GM12878 (cell line): ENCODE data around the gene GLO1. TPM values are rescaled to one million over a fixed set of nuclear protein-coding genes. Genes with fewer than 3 reads are reported as not detected.

Source experiments
- ATAC-seq: fragments of 200-7000 bp; cut with Tn5 transposase; 3 replicates; pipeline ENCODE4 v1.9.1; 2020; ENCODE audit warnings: mild to moderate bottlenecking, moderate library complexity
- BruUV-seq: library from RNA; stranded (reverse); fragments of 400-500 nt; replicated peaks from 2 replicates; lab custom pipeline; 2021; lab: Mats Ljungman, UMichigan
- CTCF ChIA-PET: fragments of 300-600 bp; sonication (Branson Sonifier 250); formaldehyde crosslinking; extraction: SDS; loops from one replicate; lab custom pipeline; 2021; ENCODE audit warnings: inconsistent platforms; lab: Yijun Ruan, JAX
- POLR2A ChIA-PET: fragments of 350-600 bp; formaldehyde crosslinking; extraction: SDS; loops from one replicate; lab custom pipeline; 2021; ENCODE audit warnings: inconsistent platforms; lab: Charles Lee
- RAD21 ChIA-PET: fragments of 300-600 bp; sonication (Branson Sonifier 250); formaldehyde crosslinking; loops from one replicate; lab custom pipeline; 2023; ENCODE audit warnings: antibody characterized with exemption; ENCODE audit not compliant: unreplicated experiment; lab: Charles Lee
- SMC1A ChIA-PET: fragments of 300-600 bp; sonication (Branson Sonifier 250); formaldehyde crosslinking; loops from one replicate; lab custom pipeline; 2023; ENCODE audit not compliant: unreplicated experiment, uncharacterized antibody; lab: Charles Lee
- DNase-seq: peaks from one replicate; pipeline ENCODE4 v3.0.0-alpha.2; 2011; ENCODE audit warnings: low read depth, low spot score
- FAIRE-seq: peaks from 3 replicates; lab custom pipeline; 2011; peaks lifted over from hg19 to GRCh38; lab: Jason Lieb, UNC
- H2AFZ ChIP-seq: 2 replicates; pipeline ENCODE4 v1.6.0; 2011; ENCODE audit warnings: low read depth, low read length, control low read depth; ENCODE audit not compliant: control insufficient read depth
- H3K27ac ChIP-seq: 2 replicates; pipeline ENCODE4 v1.5.1; 2011; ENCODE audit warnings: control low read depth; ENCODE audit not compliant: control insufficient read depth, insufficient read depth
- H3K27me3 ChIP-seq, 2 experiments: replicated peaks in 1 of 2; 2 replicates each; pipeline versions ENCODE4 v1.6.0 to v1.6.1; 2011; ENCODE audit warnings: low read length in 1 of 2; ENCODE audit not compliant: control insufficient read depth in 2 of 2, insufficient read depth in 2 of 2
- H3K36me3 ChIP-seq, 2 experiments: 2 replicates each; pipeline ENCODE4 v1.5.1; 2011; ENCODE audit warnings: low read length in 1 of 2; ENCODE audit not compliant: control insufficient read depth in 2 of 2, insufficient read depth in 2 of 2
- H3K4me1 ChIP-seq: 2 replicates; pipeline ENCODE4 v1.6.1; 2011; ENCODE audit warnings: mild to moderate bottlenecking, low read length, moderate library complexity, mixed read lengths; ENCODE audit not compliant: control insufficient read depth, insufficient read depth
- H3K4me2 ChIP-seq: 2 replicates; pipeline ENCODE4 v1.6.0; 2011; ENCODE audit warnings: control low read depth; ENCODE audit not compliant: control insufficient read depth, insufficient read depth
- H3K4me3 ChIP-seq: fragments of 200-600 bp; sonication (generic); 2 replicates; pipeline ENCODE4 v1.5.1; 2016
- H3K79me2 ChIP-seq: 2 replicates; pipeline ENCODE4 v1.6.0; 2011; ENCODE audit warnings: low read length; ENCODE audit not compliant: control insufficient read depth, insufficient read depth
- H3K9ac ChIP-seq: 2 replicates; pipeline ENCODE4 v1.8.0; 2011; ENCODE audit warnings: low read length, control low read depth, mixed read lengths; ENCODE audit not compliant: control insufficient read depth, insufficient read depth
- H3K9me3 ChIP-seq: replicated peaks from 3 replicates; pipeline ENCODE4 v1.5.1; 2011; ENCODE audit warnings: mild to moderate bottlenecking, low read length; ENCODE audit not compliant: control insufficient read depth, insufficient read depth
- H4K20me1 ChIP-seq: 2 replicates; pipeline ENCODE4 v1.6.0; 2011; ENCODE audit not compliant: control insufficient read depth, insufficient read depth
- BHLHE40 ChIP-seq, 2 experiments: fragments of 450-650 bp in 1 of 2; IDR thresholded peaks; 2 replicates each; pipeline ENCODE4 v1.6.1; 2011 to 2017; ENCODE audit warnings: low read depth in 2 of 2, borderline replicate concordance in 1 of 2, improper control_type of control experiment in 1 of 2, low read length in 1 of 2, mild to moderate bottlenecking in 1 of 2
- ETV6 ChIP-seq, 2 experiments: fragments of 450-650 bp in 1 of 2; IDR thresholded peaks in 1 of 2; conservative IDR thresholded peaks in 1 of 2; 2 replicates each; pipeline ENCODE4 v1.6.1; 2014; ENCODE audit warnings: antibody characterized with exemption in 1 of 2, borderline replicate concordance in 1 of 2, low read depth in 1 of 2, mild to moderate bottlenecking in 1 of 2, moderate library complexity in 1 of 2
- SMAD5 ChIP-seq: IDR thresholded peaks from 2 replicates; pipeline ENCODE4 v1.6.1; 2016; ENCODE audit warnings: antibody characterized with exemption, low read depth
- WGBS: methylation state at CpG from one replicate; pipeline ENCODE4 v1.1.6; 2016; ENCODE audit warnings: low lambda C conversion rate; ENCODE audit not compliant: insufficient replicate concordance, insufficient coverage; ENCODE audit errors: missing lambda C conversion rate; 5-methylcytosine and 5-hydroxymethylcytosine counted together
- in situ Hi-C: fragments of 300-500 bp; cut with MboI; formaldehyde crosslinking; loops from 9 replicates; pipeline ENCODE4 v1.14.3; 2018; ENCODE audit warnings: mixed read lengths
- intact Hi-C: fragments of 100-400 bp; cut with micrococcal nuclease; formaldehyde crosslinking; loops from one replicate; pipeline ENCODE4 v1.14.2; 2022; ENCODE audit not compliant: unreplicated experiment
- polyA plus RNA-seq, 11 experiments: library from polyadenylated mRNA; depleted of rRNA in 4 of 11; unstranded in 6 of 11; stranded (reverse) in 5 of 11; fragments of >200 nt; fragmentation: Nextera tagmentation in 4 of 11; fragmentation: Illumina TruSeq in 1 of 11; extraction: Ambion mirVana in 4 of 11; extraction: Trizol in 1 of 11; gene quantifications; 1 replicate in 1 of 11; 2 replicates in 10 of 11; pipeline versions ENCODE4 v1.2.1 to v1.2.3, GENCODE V29; 2011 to 2016; ENCODE audit warnings: inconsistent platforms in 2 of 11, missing spikeins in 2 of 11, low read depth in 1 of 11
- total RNA-seq, 4 experiments: library from RNA; depleted of rRNA in 3 of 4; stranded (reverse); fragments of >200 nt in 3 of 4; fragmentation: Illumina TruSeq in 1 of 4; extraction: Trizol in 1 of 4; gene quantifications; 2 replicates each; pipeline versions ENCODE4 v1.2.1 to v1.2.3, GENCODE V29; 2013 to 2021

GLO1 gene
- total and polyA plus RNA-seq, 10 of the 15 experiments (the other 5 are each of a cell fraction or from before 2014, with no cell fraction given) = 105 to 227 (median 150) TPM

DNA sequence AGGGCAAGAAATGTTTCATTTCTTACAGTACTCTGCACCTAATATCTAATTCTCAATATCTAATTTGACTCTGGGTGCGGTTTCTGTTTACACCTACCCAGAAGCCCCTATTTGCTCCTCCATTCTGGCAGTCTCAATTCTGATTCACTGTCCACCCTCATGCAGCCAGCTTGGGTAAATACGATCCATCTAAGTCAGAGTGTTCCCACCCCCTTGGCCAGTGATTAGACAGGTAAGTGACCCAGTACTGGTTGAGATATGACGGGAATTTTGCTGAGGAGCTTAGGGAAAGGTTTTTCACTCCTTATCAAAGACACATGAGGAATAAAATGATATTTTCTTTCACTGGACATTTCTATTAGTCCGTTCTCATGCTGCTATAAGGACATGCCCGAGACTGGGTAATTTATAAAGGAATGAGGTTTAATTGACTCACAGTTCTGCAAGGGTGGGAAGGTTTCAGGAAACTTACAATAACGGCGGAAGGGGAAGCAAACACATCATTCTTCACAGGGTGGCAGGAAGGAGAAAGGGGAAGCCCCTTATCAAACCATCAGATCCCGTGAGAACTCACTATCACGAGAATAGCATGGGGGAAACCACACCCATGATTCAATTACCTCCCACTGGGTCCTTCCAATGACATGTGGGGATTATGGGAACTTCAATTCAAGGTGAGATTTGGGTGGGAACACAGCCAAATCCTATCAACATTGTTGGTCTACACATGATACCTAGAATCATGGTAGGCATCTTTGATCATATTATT lies 29.4 kb downstream of the GLO1 start:
- intact Hi-C loops = loop anchor here (2.0 to 10.0 kb wide), 4 partner anchors 101 to 979 kb away; partner anchors contain the start of gene MDGA1
- FAIRE-seq = no peak
- peaks cover 32% of the 10 kb centered on the region for H3K4me1 ChIP-seq
- peak in 1 of 2 experiments; percentile 36; a peak in 1 of 4 replicates for TF ChIP-seq ETV6 (conservative IDR thresholded peaks at IDR 0.05 in 1 of 2, IDR thresholded peaks at IDR 0.05 in 1 of 2; ENCODE audit: borderline replicate concordance in 1 of 2, low read depth in 1 of 2)
- peak in 1 of 2 experiments; percentile 49; a peak in 2 of 4 replicates for TF ChIP-seq BHLHE40 (IDR thresholded peaks at IDR 0.05; ENCODE audit: borderline replicate concordance in 1 of 2, low read depth in 2 of 2, low read length in 1 of 2)
- TF ChIP-seq SMAD5 = no peak
- TF ChIP-seq, all 136 proteins: peak for 2
- ChIA-PET SMC1A (interaction anchor here (0.6 to 2.4 kb wide), 7 partner anchors 13 to 640 kb away, joined by 3 to 12 read pairs (median 4); no protein-coding TSS in a partner anchor), POLR2A (interaction anchor here (0.8 kb wide), 1 partner anchor 114 kb away, joined by 3 read pairs; no protein-coding TSS in a partner anchor), CTCF (interaction anchor here (1.0 to 2.0 kb wide), 9 partner anchors 8 to 180 kb away, joined by 3 to 9 read pairs (median 4); no protein-coding TSS in a partner anchor), RAD21 (interaction anchor here (1.2 to 1.9 kb wide), 3 partner anchors 15 to 101 kb away, joined by 3 to 10 read pairs (median 5); no protein-coding TSS in a partner anchor)
- BruUV-seq = no TSS peak
- Histone ChIP-seq H3K4me3 (no peak overlapping the region), H2AFZ (no peak overlapping the region), H3K36me3 (peaks cover 2 to 11% of the 10 kb centered on the region in 2 experiments; a peak in 3 of 4 replicates), H3K27me3 (no peaks in the 10 kb centered on the region), H3K9me3 (no peaks in the 10 kb centered on the region; the same call in 2 of the 3 replicates), H3K79me2 (no peaks in the 10 kb centered on the region), H3K4me2 (no peak overlapping the region), H3K27ac (no peak overlapping the region), H4K20me1 (no peaks in the 10 kb centered on the region), H3K9ac (no peak overlapping the region)
- 47% methylated on average over 9 of the region's 9 CpGs for WGBS
- ATAC-seq (peak; percentile 14; the same call in 1 of the 3 replicates), DNase-seq (peak; percentile 23)
- in situ Hi-C loops = no loop called here
